Measurements from ENCODE around the gene IQSEC1.

Gene IQSEC1

GRCh38 chr3:13073326-13074005 is at the start of gene IQSEC1:
Gene IQSEC1, minus strand, starts transcription at chr3:13073429. Its CDS starts 415 bp downstream, at chr3:13073014.
- Histone ChIP-seq H3K4me3 (ENCODE audit: low read depth in 1 of 5, low read length in 5 of 5) (peak within 1 kb of the TSS in 1 of 5 donors; percentile 33), H3K27ac (ENCODE audit: low read depth, low read length) (no peak within 1 kb of the TSS), H3K36me3 (ENCODE audit: control insufficient read depth in 5 of 5, insufficient read depth in 5 of 5, low read length in 5 of 5) (no peaks in the 10 kb centered on the region), H3K9me3 (ENCODE audit: control insufficient read depth in 5 of 5, low read length in 5 of 5) (no peaks in the 10 kb centered on the region), H3K9ac (ENCODE audit: low read length in 5 of 5) (no peak within 1 kb of the TSS), H3K4me1 (ENCODE audit: control insufficient read depth in 5 of 5, insufficient read depth in 5 of 5, low read length in 5 of 5) (peaks cover 0 to 51% (median 25%) of the 10 kb centered on the region in 5 donors), H3K27me3 (ENCODE audit: control insufficient read depth in 5 of 5, insufficient read depth in 4 of 5, low read length in 5 of 5) (peaks cover 4 to 31% (median 17%) of the 10 kb centered on the region in 5 donors)

GRCh38 chr3:13122081-13123012 is 49.1 kb upstream of the IQSEC1 start:
- Histone ChIP-seq H3K27ac (ENCODE audit: low read depth, low read length) (no peak overlapping the region), H3K4me3 (ENCODE audit: low read depth in 1 of 5, low read length in 5 of 5) (no peak overlapping the region), H3K36me3 (ENCODE audit: control insufficient read depth in 5 of 5, insufficient read depth in 5 of 5, low read length in 5 of 5) (no peaks in the 10 kb centered on the region), H3K4me1 (ENCODE audit: control insufficient read depth in 5 of 5, insufficient read depth in 5 of 5, low read length in 5 of 5) (no peaks in the 10 kb centered on the region), H3K27me3 (ENCODE audit: control insufficient read depth in 5 of 5, insufficient read depth in 4 of 5, low read length in 5 of 5) (peaks cover 0 to 7% (median 0%) of the 10 kb centered on the region in 5 donors), H3K9me3 (ENCODE audit: control insufficient read depth in 5 of 5, low read length in 5 of 5) (no peaks in the 10 kb centered on the region), H3K9ac (ENCODE audit: low read length in 5 of 5) (no peak overlapping the region)

- Histone ChIP-seq H3K4me3 (ENCODE audit: low read depth in 1 of 5, low read length in 5 of 5) (no peak overlapping the region), H3K27me3 (ENCODE audit: control insufficient read depth in 5 of 5, insufficient read depth in 4 of 5, low read length in 5 of 5) (peaks cover 0 to 7% (median 0%) of the 10 kb centered on the region in 5 donors), H3K27ac (ENCODE audit: low read depth, low read length) (no peak overlapping the region), H3K36me3 (ENCODE audit: control insufficient read depth in 5 of 5, insufficient read depth in 5 of 5, low read length in 5 of 5) (no peaks in the 10 kb centered on the region), H3K4me1 (ENCODE audit: control insufficient read depth in 5 of 5, insufficient read depth in 5 of 5, low read length in 5 of 5) (no peaks in the 10 kb centered on the region), H3K9ac (ENCODE audit: low read length in 5 of 5) (no peak overlapping the region), H3K9me3 (ENCODE audit: control insufficient read depth in 5 of 5, low read length in 5 of 5) (no peaks in the 10 kb centered on the region)
Observed at GRCh38 chr3:13121553-13122001, 48.3 kb upstream of the IQSEC1 start.

GRCh38 chr3:13120928-13121552 is 47.8 kb upstream of the IQSEC1 start:
- no peak overlapping the region for H3K4me3 ChIP-seq (ENCODE audit: low read depth in 1 of 5, low read length in 5 of 5)
- peaks cover 0 to 7% (median 0%) of the 10 kb centered on the region in 5 donors for H3K27me3 ChIP-seq (ENCODE audit: control insufficient read depth in 5 of 5, insufficient read depth in 4 of 5, low read length in 5 of 5)
- no peaks in the 10 kb centered on the region for H3K4me1 ChIP-seq (ENCODE audit: control insufficient read depth in 5 of 5, insufficient read depth in 5 of 5, low read length in 5 of 5)
- H3K9ac ChIP-seq (ENCODE audit: low read length in 5 of 5): no peak overlapping the region
- H3K27ac ChIP-seq (ENCODE audit: low read depth, low read length): no peak overlapping the region
- no peaks in the 10 kb centered on the region for H3K36me3 ChIP-seq (ENCODE audit: control insufficient read depth in 5 of 5, insufficient read depth in 5 of 5, low read length in 5 of 5)
- H3K9me3 ChIP-seq (ENCODE audit: control insufficient read depth in 5 of 5, low read length in 5 of 5): no peaks in the 10 kb centered on the region

GRCh38 chr3:13120289-13120927 is 47.2 kb upstream of the IQSEC1 start:
- Histone ChIP-seq H3K36me3 (ENCODE audit: control insufficient read depth in 5 of 5, insufficient read depth in 5 of 5, low read length in 5 of 5) (no peaks in the 10 kb centered on the region), H3K4me1 (ENCODE audit: control insufficient read depth in 5 of 5, insufficient read depth in 5 of 5, low read length in 5 of 5) (no peaks in the 10 kb centered on the region), H3K9me3 (ENCODE audit: control insufficient read depth in 5 of 5, low read length in 5 of 5) (no peaks in the 10 kb centered on the region), H3K27me3 (ENCODE audit: control insufficient read depth in 5 of 5, insufficient read depth in 4 of 5, low read length in 5 of 5) (peaks cover 0 to 7% (median 0%) of the 10 kb centered on the region in 5 donors), H3K4me3 (ENCODE audit: low read depth in 1 of 5, low read length in 5 of 5) (no peak overlapping the region), H3K27ac (ENCODE audit: low read depth, low read length) (no peak overlapping the region), H3K9ac (ENCODE audit: low read length in 5 of 5) (no peak overlapping the region)

- H3K27me3 ChIP-seq (ENCODE audit: control insufficient read depth in 5 of 5, insufficient read depth in 4 of 5, low read length in 5 of 5): peaks cover 0 to 7% (median 0%) of the 10 kb centered on the region in 5 donors
- no peak overlapping the region for H3K9ac ChIP-seq (ENCODE audit: low read length in 5 of 5)
- no peak overlapping the region for H3K4me3 ChIP-seq (ENCODE audit: low read depth in 1 of 5, low read length in 5 of 5)
- no peaks in the 10 kb centered on the region for H3K9me3 ChIP-seq (ENCODE audit: control insufficient read depth in 5 of 5, low read length in 5 of 5)
- no peak overlapping the region for H3K27ac ChIP-seq (ENCODE audit: low read depth, low read length)
- no peaks in the 10 kb centered on the region for H3K36me3 ChIP-seq (ENCODE audit: control insufficient read depth in 5 of 5, insufficient read depth in 5 of 5, low read length in 5 of 5)
- peaks cover 0 to 5% (median 4%) of the 10 kb centered on the region in 5 donors for H3K4me1 ChIP-seq (ENCODE audit: control insufficient read depth in 5 of 5, insufficient read depth in 5 of 5, low read length in 5 of 5)
Observed at GRCh38 chr3:13119471-13120220, 46.4 kb upstream of the IQSEC1 start.

GRCh38 chr3:13116426-13116825 is 43.2 kb upstream of the IQSEC1 start:
- H3K9me3 ChIP-seq (ENCODE audit: control insufficient read depth in 5 of 5, low read length in 5 of 5): no peaks in the 10 kb centered on the region
- no peak overlapping the region for H3K4me3 ChIP-seq (ENCODE audit: low read depth in 1 of 5, low read length in 5 of 5)
- no peaks in the 10 kb centered on the region for H3K36me3 ChIP-seq (ENCODE audit: control insufficient read depth in 5 of 5, insufficient read depth in 5 of 5, low read length in 5 of 5)

GRCh38 chr3:13115991-13116390 is 42.8 kb upstream of the IQSEC1 start:
- Histone ChIP-seq H3K27me3 (ENCODE audit: control insufficient read depth in 5 of 5, insufficient read depth in 4 of 5, low read length in 5 of 5) (peaks cover 0 to 20% (median 3%) of the 10 kb centered on the region in 5 donors), H3K27ac (ENCODE audit: low read depth, low read length) (no peak overlapping the region), H3K4me1 (ENCODE audit: control insufficient read depth in 5 of 5, insufficient read depth in 5 of 5, low read length in 5 of 5) (peaks cover 0 to 12% (median 5%) of the 10 kb centered on the region in 5 donors), H3K9ac (ENCODE audit: low read length in 5 of 5) (no peak overlapping the region), H3K4me3 (ENCODE audit: low read depth in 1 of 5, low read length in 5 of 5) (no peak overlapping the region), H3K36me3 (ENCODE audit: control insufficient read depth in 5 of 5, insufficient read depth in 5 of 5, low read length in 5 of 5) (no peaks in the 10 kb centered on the region), H3K9me3 (ENCODE audit: control insufficient read depth in 5 of 5, low read length in 5 of 5) (no peaks in the 10 kb centered on the region)

More at GRCh38 chr3:13116426-13116825, 43.2 kb upstream of the IQSEC1 start:
- H3K4me1 ChIP-seq (ENCODE audit: control insufficient read depth in 5 of 5, insufficient read depth in 5 of 5, low read length in 5 of 5): peaks cover 0 to 12% (median 4%) of the 10 kb centered on the region in 5 donors
- H3K9ac ChIP-seq (ENCODE audit: low read length in 5 of 5): no peak overlapping the region
- peaks cover 0 to 17% (median 4%) of the 10 kb centered on the region in 5 donors for H3K27me3 ChIP-seq (ENCODE audit: control insufficient read depth in 5 of 5, insufficient read depth in 4 of 5, low read length in 5 of 5)
- H3K27ac ChIP-seq (ENCODE audit: low read depth, low read length): no peak overlapping the region

- Histone ChIP-seq H3K27me3 (ENCODE audit: control insufficient read depth in 5 of 5, insufficient read depth in 4 of 5, low read length in 5 of 5) (peaks cover 0 to 20% (median 4%) of the 10 kb centered on the region in 5 donors), H3K36me3 (ENCODE audit: control insufficient read depth in 5 of 5, insufficient read depth in 5 of 5, low read length in 5 of 5) (no peaks in the 10 kb centered on the region), H3K27ac (ENCODE audit: low read depth, low read length) (no peak overlapping the region), H3K9ac (ENCODE audit: low read length in 5 of 5) (no peak overlapping the region), H3K9me3 (ENCODE audit: control insufficient read depth in 5 of 5, low read length in 5 of 5) (no peaks in the 10 kb centered on the region), H3K4me3 (ENCODE audit: low read depth in 1 of 5, low read length in 5 of 5) (no peak overlapping the region), H3K4me1 (ENCODE audit: control insufficient read depth in 5 of 5, insufficient read depth in 5 of 5, low read length in 5 of 5) (peaks cover 0 to 12% (median 9%) of the 10 kb centered on the region in 5 donors)
Observed at GRCh38 chr3:13115576-13115910, 42.3 kb upstream of the IQSEC1 start.
